ENCODE measurements around the gene PCNX3. TPM values are rescaled to one million over a fixed set of nuclear protein-coding genes. Genes with fewer than 3 reads are reported as not detected.

Gene PCNX3
- 10 to 100 TPM; 30.3 to 34.3 TPM for total RNA-seq

GRCh38 chr11:65615229-65615949 is at the start of gene PCNX3:
TSS of gene PCNX3 (plus strand) at chr11:65615776. CDS start at chr11:65616312, 536 bp downstream.

DNA sequence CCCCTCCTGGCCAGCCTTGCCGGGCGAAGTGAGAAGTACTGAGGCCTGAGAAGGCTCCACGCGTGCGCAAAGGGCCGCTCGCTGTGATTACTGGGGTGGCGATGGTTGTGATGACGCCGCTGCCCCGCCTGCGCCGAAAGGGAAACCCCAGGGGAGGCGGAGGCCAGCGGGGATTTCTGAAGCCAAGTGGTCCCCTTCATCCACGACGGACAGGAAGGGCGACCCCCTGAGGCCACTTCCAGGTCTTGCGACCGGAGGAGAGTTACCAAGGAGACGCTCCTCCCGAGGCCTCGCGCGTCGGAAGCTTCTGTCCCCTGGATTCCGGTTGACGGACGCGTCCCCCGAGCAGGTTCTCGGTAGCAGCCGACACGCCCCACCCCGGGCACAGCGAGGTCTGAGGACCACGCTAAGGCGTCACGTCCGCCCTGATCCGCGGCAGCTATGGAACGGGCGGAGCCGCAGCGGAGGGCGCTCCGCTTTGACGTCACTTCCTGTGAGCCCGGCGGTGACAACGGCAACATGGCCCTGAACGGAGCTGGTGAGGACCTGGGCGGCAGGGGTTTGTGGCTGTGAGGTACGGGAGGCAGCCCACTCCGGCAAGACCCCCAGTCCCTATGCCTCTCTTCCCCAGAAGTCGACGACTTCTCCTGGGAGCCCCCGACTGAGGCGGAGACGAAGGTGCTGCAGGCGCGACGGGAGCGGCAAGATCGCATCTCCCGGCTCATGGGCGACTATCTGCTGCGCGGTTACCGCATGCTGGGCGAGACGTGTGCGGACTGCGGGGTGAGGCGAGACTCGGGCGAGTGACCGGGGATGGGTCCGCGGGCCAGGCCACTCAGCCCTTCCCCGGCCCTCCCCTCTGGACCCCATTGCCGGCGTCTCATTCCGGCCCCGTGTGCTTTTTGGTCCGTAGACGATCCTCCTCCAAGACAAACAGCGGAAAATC is 45.3 kb upstream of the PCNX3 start, which contains the start of gene ZNRD2:
ZNRD2 (plus strand) TSS at position 505 of the 946 bp plus-strand sequence; CDS start at position 520, 15 bp downstream.

DNA sequence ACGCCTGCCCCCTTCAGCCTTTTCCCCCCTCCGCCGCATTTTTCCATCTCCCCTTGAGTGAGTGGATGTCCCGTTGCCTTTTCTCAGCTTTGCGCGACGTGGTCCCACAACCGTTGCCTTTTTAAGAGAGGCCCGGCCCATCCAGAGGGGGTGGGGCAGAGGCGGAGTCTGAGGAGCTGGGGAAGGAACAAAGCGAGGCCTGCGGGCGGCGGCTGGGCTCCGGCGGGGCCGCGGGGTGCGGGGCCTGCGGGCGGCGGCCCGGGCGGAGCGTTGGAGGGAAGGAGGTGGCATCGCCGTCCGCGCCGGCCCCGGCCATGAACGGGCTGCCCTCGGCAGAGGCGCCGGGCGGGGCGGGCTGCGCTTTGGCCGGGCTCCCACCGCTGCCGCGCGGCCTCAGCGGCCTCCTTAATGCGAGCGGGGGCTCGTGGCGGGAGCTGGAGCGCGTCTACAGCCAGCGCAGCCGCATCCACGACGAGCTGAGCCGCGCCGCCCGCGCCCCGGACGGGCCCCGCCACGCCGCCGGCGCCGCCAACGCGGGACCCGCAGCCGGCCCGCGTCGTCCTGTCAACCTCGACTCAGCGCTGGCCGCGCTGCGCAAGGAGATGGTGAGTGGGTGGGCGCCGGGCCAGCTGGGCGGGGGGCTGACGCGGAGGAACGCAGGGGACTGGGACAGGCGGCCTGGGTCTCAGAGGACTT is 43.1 kb upstream of the PCNX3 start, which contains the start of gene FAM89B:
FAM89B (plus strand) TSS at position 183 of the 696 bp plus-strand sequence; CDS start at position 315, 132 bp downstream.

DNA sequence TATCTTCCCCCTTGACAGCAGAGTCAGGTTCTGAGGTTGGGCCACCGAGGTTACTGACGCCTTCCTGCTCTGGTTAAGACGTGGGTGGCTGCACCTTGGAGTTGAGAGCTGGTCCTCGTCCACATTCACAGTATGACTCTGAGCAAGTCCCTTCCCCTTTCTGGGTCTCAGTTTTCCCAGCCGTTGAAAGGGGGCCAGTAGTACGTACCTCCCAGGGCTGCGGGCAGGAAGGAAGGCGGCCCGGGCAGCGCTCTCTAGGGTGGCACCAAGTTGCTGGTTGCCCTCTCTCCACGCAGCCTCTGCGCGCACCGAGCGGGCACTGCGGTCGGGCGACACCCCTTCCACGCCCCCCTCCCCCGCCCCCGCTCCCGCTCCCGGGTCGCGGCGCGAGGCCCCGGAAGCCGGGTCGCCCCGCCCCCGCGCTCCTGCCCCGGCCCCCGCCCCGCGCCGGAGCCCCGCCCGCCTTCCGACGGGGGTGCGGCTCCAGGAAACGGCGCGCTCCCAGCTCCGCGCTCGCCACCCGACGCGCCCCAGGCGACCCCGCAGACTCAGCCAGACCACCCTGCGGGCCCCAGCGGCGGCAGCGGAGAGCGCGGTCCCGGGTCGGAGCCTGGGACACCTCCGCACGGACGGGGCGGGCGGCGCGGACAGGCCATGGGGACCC is 39.9 kb upstream of the PCNX3 start, which contains the start of gene EHBP1L1:
EHBP1L1 (plus strand) TSS at position 486 of the 664 bp plus-strand sequence. CDS start 250 bp downstream, outside the sequence.

GRCh38 chr11:65595543-65596281 is 19.9 kb upstream of the PCNX3 start, which contains the start of gene KCNK7:
TSS of gene KCNK7 (minus strand) at chr11:65595800. CDS start at chr11:65595772, 28 bp downstream.

DNA sequence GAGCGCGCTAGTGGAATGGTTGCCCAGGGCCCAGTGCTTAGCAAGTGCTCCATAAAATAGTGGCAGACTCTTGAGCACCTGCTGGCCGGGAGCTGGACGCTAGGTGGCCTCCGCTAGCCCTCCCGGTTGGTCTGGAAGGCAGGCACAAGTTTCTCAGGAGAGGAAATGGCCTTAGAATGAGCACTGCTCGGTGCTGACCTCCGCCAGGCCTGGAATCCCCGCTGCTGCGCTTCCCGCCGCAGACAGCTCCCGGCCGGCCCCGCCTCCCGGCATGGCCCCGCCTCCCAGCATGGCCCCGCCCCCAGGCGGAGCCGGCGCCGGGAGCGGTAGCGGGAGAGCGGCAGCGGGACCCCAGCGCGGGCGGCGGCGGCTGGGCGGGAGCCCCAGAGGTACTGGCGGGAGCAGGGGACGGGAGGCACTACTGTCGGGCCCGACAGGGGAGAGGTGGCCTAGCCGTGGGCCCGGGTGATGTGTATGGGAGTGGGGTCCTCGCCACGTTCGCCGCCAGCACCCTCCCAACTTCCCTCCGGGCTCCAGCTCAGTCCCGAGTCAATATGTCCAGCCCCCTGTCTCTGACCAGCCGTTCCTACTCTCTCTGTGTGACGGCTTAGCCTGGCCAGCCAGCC is 22.3 kb downstream of the PCNX3 start, which contains the start of gene SIPA1:
SIPA1 (plus strand) TSS at position 308 of the 626 bp plus-strand sequence. CDS start 2,821 bp downstream, outside the sequence.

DNA sequence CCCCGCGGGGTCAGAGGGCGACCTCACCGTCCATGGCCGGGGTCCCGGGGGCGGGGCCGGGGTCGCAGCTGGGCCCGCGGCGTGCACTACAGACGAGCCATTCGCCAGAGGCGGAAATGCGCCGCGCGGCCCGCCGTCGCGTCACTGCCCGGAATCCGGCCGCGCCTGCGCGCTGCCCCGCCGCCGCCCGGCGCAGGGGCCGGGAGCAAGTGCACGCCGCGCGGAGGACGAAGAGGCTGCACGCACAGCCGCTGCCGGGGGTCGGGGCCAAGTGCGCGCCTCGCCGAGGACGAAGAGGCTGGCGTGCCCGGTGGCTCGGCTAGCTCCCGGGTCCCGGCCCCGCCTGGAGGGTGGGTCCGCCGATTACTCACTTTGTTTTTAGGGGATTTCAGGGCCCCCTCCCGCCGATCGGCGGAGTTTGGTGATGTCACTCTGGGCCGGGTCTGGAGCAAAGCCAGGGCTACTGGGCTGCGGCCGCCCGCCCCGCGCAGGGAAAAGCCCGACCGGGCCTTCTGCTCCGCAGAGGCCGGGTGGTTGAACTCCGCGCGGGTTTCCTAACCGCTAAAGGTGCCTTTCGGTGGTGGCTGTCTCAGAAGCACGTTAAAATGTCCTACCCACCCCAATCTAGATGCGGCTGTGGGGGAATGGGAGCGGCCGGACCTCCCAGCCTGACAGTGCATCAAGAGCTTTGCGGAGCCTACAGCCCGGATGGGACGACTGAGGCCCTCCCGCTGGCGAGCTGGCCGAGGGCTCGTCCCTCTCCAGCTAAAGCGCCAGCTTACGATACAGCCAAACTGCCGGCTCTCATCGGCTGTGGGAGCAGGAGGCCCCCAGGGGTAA is 47.4 kb downstream of the PCNX3 start, which contains the start of gene RELA:
RELA (minus strand) TSS at position 118 of the 840 bp plus-strand sequence; CDS start at position 34, 84 bp downstream.

Small RNA genes lying within 50 kb of the gene (small RNA-seq; reads per million reads assigned to genes)
- gene MIR4489 (0.35 to 0.43 reads per million in 2 donors), gene MIR4690 (0.17 to 0.35 reads per million in 2 donors)

Other genes starting within 250 kb of the PCNX3 start
- 1 to 10 TPM; 1.3 to 3.8 TPM for gene SLC25A45, start 233.1 kb upstream of the PCNX3 start, total RNA-seq
- gene FRMD8, start 229.1 kb upstream of the PCNX3 start, total RNA-seq, result 100 to 1,000 TPM in 1 of 2 donors, 10 to 100 TPM in 1; 59.2 to 108 TPM
- gene NEAT1, start 193.0 kb upstream of the PCNX3 start, total RNA-seq, result 100 to 1,000 TPM; 128 to 294 TPM
- gene MALAT1, start 116.7 kb upstream of the PCNX3 start, total RNA-seq, result 1,000 to 10,000 TPM; 3,281 to 4,065 TPM
- 10 to 100 TPM; 75.0 to 90.9 TPM for gene SCYL1, start 90.7 kb upstream of the PCNX3 start, total RNA-seq
- 10 to 100 TPM in 1 of 2 donors, 1 to 10 TPM in 1; 9.3 to 14.3 TPM for gene LTBP3, start 57.4 kb upstream of the PCNX3 start, total RNA-seq
- gene ZNRD2, start 45.3 kb upstream of the PCNX3 start, total RNA-seq, result 10 to 100 TPM; 40.3 to 75.3 TPM
- 10 to 100 TPM; 15.0 to 15.5 TPM for gene FAM89B, start 43.2 kb upstream of the PCNX3 start, total RNA-seq
- 10 to 100 TPM; 18.0 to 49.2 TPM for gene EHBP1L1, start 39.7 kb upstream of the PCNX3 start, total RNA-seq
- gene KCNK7, start 20.0 kb upstream of the PCNX3 start, total RNA-seq, result under 1 TPM; 0.33 to 0.34 TPM
- gene MAP3K11, start 1.6 kb upstream of the PCNX3 start, total RNA-seq, result 100 to 1,000 TPM; 115 to 242 TPM
- gene SIPA1, start 22.3 kb downstream of the PCNX3 start, total RNA-seq, result 10 to 100 TPM; 28.0 to 31.7 TPM
- gene RELA, start 47.1 kb downstream of the PCNX3 start, total RNA-seq, result 10 to 100 TPM; 27.3 to 35.8 TPM
- gene KAT5, start 96.5 kb downstream of the PCNX3 start, total RNA-seq, result 10 to 100 TPM; 58.3 to 58.5 TPM
- gene RNASEH2C, start 105.0 kb downstream of the PCNX3 start, total RNA-seq, result 10 to 100 TPM; 51.0 to 78.1 TPM
- gene AP5B1, start 165.2 kb downstream of the PCNX3 start, total RNA-seq, result 10 to 100 TPM; 40.6 to 74.3 TPM
- not detected for gene OVOL1, start 171.3 kb downstream of the PCNX3 start, total RNA-seq
- gene SNX32, start 218.2 kb downstream of the PCNX3 start, total RNA-seq, result 1 to 10 TPM in 1 of 2 donors, under 1 TPM in 1; 0.69 to 2.3 TPM
- 1,000 to 10,000 TPM; 1,026 to 1,378 TPM for gene CFL1, start 242.4 kb downstream of the PCNX3 start, total RNA-seq
- gene MUS81, start 244.7 kb downstream of the PCNX3 start, total RNA-seq, result 10 to 100 TPM; 37.9 to 51.0 TPM